DOHH2 (cell line): ENCODE data around the gene LUC7L2.

Experiments
- CTCF ChIP-seq: fragments of 200-600 bp; sonication (generic); IDR thresholded peaks from one replicate; pipeline ENCODE4 v1.5.1; 2014; ENCODE audit warnings: antibody characterized with exemption, mild to moderate bottlenecking, low read depth, low read length; ENCODE audit not compliant: poor library complexity, severe bottlenecking
- EZH2phosphoT487 ChIP-seq: fragments of 200-600 bp; sonication (generic); IDR thresholded peaks from 2 replicates; pipeline ENCODE4 v1.6.1; 2017; ENCODE audit warnings: borderline replicate concordance, mild to moderate bottlenecking, antibody characterized with exemption, low read length, moderate library complexity, mixed read lengths

- TF ChIP-seq CTCF (no peak), EZH2phosphoT487 (no peak)
Observed at GRCh38 chr7:139436806-139437205, 77.1 kb downstream of the LUC7L2 start.
